A549 (cell line): ENCODE measurements around the gene AHCY.

Source experiments
- CTCF ChIP-seq: fragments of >200 bp; sonication (Bioruptor Twin); formaldehyde crosslinking; IDR thresholded peaks from 3 replicates; pipeline ENCODE4 v1.5.1; 2016
- TP53 ChIP-seq: fragments of 250-450 bp; sonication (Bioruptor Pico); IDR thresholded peaks from 2 replicates; pipeline ENCODE4 v1.5.0; 2021; ENCODE audit warnings: mild to moderate bottlenecking, moderate library complexity

DNA sequence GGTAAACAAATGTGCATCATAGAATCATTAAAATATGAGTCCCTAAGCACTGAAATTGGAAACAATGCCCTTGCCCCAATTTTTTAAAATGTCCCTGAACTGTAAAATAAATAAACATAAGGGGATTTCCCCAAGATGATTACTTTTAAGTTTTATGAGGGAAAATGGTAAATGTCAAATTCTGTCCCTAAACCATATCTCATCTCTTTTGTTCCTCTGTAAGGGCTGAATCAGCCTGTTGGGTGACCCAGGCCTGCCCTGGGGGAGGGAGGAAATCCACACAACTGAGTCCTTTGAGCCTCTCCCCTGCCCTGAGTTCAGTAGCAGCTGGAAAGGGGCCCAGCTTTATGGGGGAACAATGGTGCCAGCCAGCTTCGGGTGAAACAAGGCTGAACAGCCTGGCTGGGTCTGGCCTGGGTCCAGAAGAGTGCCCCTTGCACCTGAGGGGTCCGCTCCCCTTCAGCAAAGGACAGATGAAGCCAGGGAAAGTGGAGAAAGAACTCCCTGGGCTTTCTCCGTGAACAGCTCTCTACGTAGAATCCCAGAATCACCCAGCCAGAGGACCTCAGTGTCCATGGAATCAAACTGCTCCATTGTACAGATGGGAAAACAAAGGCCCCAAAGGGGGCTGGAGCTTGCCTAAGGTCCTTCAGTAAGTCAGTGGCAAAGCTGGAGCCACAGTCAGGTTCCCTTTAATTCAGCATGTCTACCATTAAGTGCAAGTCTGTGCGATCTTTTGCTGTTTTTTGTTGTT is 31.7 kb upstream of the AHCY start:
- TF ChIP-seq CTCF: no peak
- no peak for TF ChIP-seq TP53
